ENCODE data around the gene ITGAE.

The ITGAE gene

DNA sequence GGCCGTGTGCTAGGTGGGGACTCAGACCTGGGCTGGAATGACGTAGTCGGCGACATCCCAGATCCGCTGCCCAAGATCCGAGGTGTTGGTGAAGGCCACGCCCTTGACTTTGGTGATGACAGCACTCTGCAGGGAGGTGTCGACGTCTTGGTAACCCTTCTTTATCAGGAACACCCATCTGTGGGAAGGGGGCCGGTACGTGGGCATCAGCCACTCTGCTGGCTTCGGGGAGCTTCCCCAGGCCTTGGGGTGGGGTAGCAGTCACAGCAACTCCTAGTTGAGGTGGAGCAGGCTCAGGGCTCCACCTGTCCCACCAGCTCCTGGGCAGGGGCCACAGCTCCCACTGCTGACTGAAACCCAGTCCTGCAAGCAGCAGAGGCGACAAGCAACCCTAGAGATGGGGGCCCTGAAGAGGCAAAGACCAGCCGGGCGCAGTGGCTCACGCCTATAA is 109.3 kb downstream of the ITGAE start:
- Histone ChIP-seq H3K56ac (ENCODE audit: low read length) (no peak overlapping the region), H3K79me1 (ENCODE audit: low read length) (no peaks in the 10 kb centered on the region), H3K23ac (ENCODE audit: low read length) (no peak overlapping the region), H3K4me1 (ENCODE audit: control insufficient read depth, low read depth, low read length) (no peaks in the 10 kb centered on the region), H3K4ac (ENCODE audit: low read depth, low read length) (no peak overlapping the region), H3K27me3 (ENCODE audit: insufficient read depth, low read length, poor library complexity) (peaks cover 18% of the 10 kb centered on the region), H2AK5ac (ENCODE audit: low read length) (no peak overlapping the region), H3K27ac (ENCODE audit: low read depth, low read length) (no peak overlapping the region), H3K4me2 (ENCODE audit: low read length) (no peak overlapping the region), H4K8ac (ENCODE audit: low read depth, low read length) (no peak overlapping the region), H2BK15ac (replicated peaks; ENCODE audit: low read depth) (no peak overlapping the region), H3K36me3 (ENCODE audit: control insufficient read depth, insufficient read depth, low read length) (no peaks in the 10 kb centered on the region), H4K5ac (ENCODE audit: low read length) (no peak overlapping the region), H2BK120ac (ENCODE audit: low read depth, low read length) (no peak overlapping the region), H3K18ac (ENCODE audit: low read length) (no peak overlapping the region), H3K9ac (ENCODE audit: low read length) (no peak overlapping the region), H3K79me2 (ENCODE audit: control insufficient read depth, insufficient read depth, low read length) (no peaks in the 10 kb centered on the region), H3K4me3 (ENCODE audit: low read length) (no peak overlapping the region), H2BK5ac (ENCODE audit: low read length) (no peak overlapping the region)
- WGBS (ENCODE audit: extremely low coverage, insufficient coverage, low lambda C conversion rate), result no CpG with 5 or more reads among the region's 16 CpGs
- DNase-seq, result peak; percentile 55

DNA sequence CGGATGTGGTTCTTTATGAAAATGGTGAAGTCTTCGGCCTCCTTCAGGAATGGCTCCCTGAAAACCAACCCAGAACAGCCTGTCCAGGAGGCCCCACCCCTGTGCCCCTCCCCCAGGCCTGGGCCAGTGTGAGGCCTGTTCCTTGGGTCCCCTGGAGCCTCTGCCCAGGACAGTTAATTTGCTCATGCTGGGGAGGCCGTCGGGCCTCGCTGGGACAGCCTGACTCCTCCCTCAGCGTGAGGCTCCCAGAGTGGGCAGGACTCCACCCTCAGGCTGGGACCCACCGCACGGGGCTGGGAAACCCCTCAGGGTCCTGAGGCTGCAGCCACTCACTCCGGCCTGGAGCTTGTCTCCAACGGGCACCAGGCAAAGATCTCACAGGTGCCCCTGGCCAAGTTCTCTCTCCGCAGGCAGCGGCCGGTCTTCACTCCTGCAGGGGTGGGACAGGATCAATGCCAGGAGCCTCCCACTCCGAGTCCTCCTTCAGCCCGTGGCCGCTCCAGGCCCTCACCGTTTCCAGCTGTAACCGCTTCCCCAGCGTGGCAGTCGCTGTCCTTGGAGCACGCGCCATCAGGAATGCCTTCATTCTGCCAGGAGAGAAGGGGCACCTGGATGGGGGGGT is 110.8 kb downstream of the ITGAE start:
- no peak overlapping the region for H4K8ac ChIP-seq (ENCODE audit: low read depth, low read length)
- H4K5ac ChIP-seq (ENCODE audit: low read length), result no peak overlapping the region
- no peak overlapping the region for H2AK5ac ChIP-seq (ENCODE audit: low read length)
- no peaks in the 10 kb centered on the region for H3K36me3 ChIP-seq (ENCODE audit: control insufficient read depth, insufficient read depth, low read length)
- H3K4me3 ChIP-seq (ENCODE audit: low read length), result no peak overlapping the region
- H2BK15ac ChIP-seq (replicated peaks; ENCODE audit: low read depth), result no peak overlapping the region
- H3K79me2 ChIP-seq (ENCODE audit: control insufficient read depth, insufficient read depth, low read length), result no peaks in the 10 kb centered on the region
- H3K18ac ChIP-seq (ENCODE audit: low read length), result no peak overlapping the region
- no peak overlapping the region for H3K23ac ChIP-seq (ENCODE audit: low read length)
- no peak overlapping the region for H2BK120ac ChIP-seq (ENCODE audit: low read depth, low read length)
- no peak overlapping the region for H3K4me2 ChIP-seq (ENCODE audit: low read length)
- no peaks in the 10 kb centered on the region for H3K79me1 ChIP-seq (ENCODE audit: low read length)
- no peak overlapping the region for H3K9ac ChIP-seq (ENCODE audit: low read length)
- no peaks in the 10 kb centered on the region for H3K4me1 ChIP-seq (ENCODE audit: control insufficient read depth, low read depth, low read length)
- H2BK5ac ChIP-seq (ENCODE audit: low read length), result no peak overlapping the region
- H3K27ac ChIP-seq (ENCODE audit: low read depth, low read length), result no peak overlapping the region
- WGBS (ENCODE audit: extremely low coverage, insufficient coverage, low lambda C conversion rate), result no CpG with 5 or more reads among the region's 22 CpGs
- DNase-seq, result no peak
- peaks cover 6% of the 10 kb centered on the region for H3K27me3 ChIP-seq (ENCODE audit: insufficient read depth, low read length, poor library complexity)
- no peak overlapping the region for H3K4ac ChIP-seq (ENCODE audit: low read depth, low read length)
- no peak overlapping the region for H3K56ac ChIP-seq (ENCODE audit: low read length)

DNA sequence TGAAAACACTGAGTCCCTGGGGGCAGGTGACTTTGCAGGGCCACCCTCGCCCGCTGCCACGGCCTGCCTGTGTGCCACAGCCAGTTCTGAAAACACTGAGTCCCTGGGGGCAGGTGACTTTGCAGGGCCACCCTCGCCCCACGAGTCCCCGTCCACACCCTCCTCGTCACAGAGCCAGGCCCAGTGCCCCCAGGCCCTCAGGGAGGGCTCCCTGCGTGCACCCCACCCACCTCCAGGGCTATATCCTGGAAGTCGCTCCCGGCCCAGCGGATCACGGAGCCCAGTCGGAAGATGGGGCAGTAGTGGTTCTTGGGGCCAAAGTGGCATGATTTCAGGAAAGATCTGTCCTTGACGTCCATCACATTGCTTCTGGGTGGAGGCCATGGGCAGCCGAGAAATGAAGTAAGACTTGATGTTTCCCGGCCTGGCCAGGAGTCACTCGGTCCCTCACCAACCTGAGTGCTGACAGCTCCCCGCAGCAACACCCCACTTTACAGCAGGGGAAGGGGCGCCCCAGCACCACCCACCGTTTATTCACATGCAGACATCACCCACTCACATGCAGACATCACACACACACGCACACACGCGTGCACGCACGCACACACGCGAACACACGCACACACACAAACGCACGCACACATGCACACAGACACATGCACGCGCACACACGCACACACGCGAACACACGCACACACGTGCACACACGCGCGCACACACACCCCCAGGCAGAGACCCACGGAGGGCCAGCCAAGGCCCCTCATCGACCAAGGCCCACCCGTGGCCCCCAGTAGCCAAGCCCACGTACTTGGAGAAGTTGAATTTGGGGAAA is 111.5 kb downstream of the ITGAE start:
- no peak overlapping the region for H4K5ac ChIP-seq (ENCODE audit: low read length)
- peaks cover 1% of the 10 kb centered on the region for H3K27me3 ChIP-seq (ENCODE audit: insufficient read depth, low read length, poor library complexity)
- no peak overlapping the region for H3K9ac ChIP-seq (ENCODE audit: low read length)
- no peak overlapping the region for H3K4me2 ChIP-seq (ENCODE audit: low read length)
- no peak overlapping the region for H3K27ac ChIP-seq (ENCODE audit: low read depth, low read length)
- no peak overlapping the region for H2BK120ac ChIP-seq (ENCODE audit: low read depth, low read length)
- no peaks in the 10 kb centered on the region for H3K4me1 ChIP-seq (ENCODE audit: control insufficient read depth, low read depth, low read length)
- H4K8ac ChIP-seq (ENCODE audit: low read depth, low read length), result no peak overlapping the region
- no peak overlapping the region for H3K4me3 ChIP-seq (ENCODE audit: low read length)
- no peak overlapping the region for H3K23ac ChIP-seq (ENCODE audit: low read length)
- no peak overlapping the region for H2BK5ac ChIP-seq (ENCODE audit: low read length)
- no peak overlapping the region for H2BK15ac ChIP-seq (replicated peaks; ENCODE audit: low read depth)
- no peaks in the 10 kb centered on the region for H3K79me2 ChIP-seq (ENCODE audit: control insufficient read depth, insufficient read depth, low read length)
- WGBS (ENCODE audit: extremely low coverage, insufficient coverage, low lambda C conversion rate), result no CpG with 5 or more reads among the region's 44 CpGs
- H3K56ac ChIP-seq (ENCODE audit: low read length), result no peak overlapping the region
- H3K79me1 ChIP-seq (ENCODE audit: low read length), result no peaks in the 10 kb centered on the region
- H2AK5ac ChIP-seq (ENCODE audit: low read length), result no peak overlapping the region
- no peak overlapping the region for H3K18ac ChIP-seq (ENCODE audit: low read length)
- H3K36me3 ChIP-seq (ENCODE audit: control insufficient read depth, insufficient read depth, low read length), result no peaks in the 10 kb centered on the region
- no peak overlapping the region for H3K4ac ChIP-seq (ENCODE audit: low read depth, low read length)
- DNase-seq, result no peak

DNA sequence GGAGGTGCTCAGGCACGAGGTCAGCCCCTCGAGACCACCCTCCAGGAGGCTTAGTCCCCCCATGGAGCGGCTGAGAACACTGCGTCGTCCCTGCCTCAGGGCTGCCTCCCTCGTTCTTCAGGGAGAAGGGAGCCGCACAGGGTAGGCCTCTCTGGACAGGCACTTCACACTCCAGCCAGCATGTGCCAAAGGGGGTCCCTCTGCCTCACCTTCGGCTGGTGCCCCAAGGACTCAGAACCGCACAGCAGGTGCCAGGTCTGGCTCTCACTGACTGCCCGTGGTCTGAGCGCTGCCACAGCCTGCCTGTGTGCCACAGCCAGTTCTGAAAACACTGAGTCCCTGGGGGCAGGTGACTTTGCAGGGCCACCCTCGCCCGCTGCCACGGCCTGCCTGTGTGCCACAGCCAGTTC is 112.1 kb downstream of the ITGAE start:
- Histone ChIP-seq H2BK5ac (ENCODE audit: low read length) (no peak overlapping the region), H3K36me3 (ENCODE audit: control insufficient read depth, insufficient read depth, low read length) (no peaks in the 10 kb centered on the region), H3K23ac (ENCODE audit: low read length) (no peak overlapping the region), H3K79me1 (ENCODE audit: low read length) (no peaks in the 10 kb centered on the region), H3K27ac (ENCODE audit: low read depth, low read length) (no peak overlapping the region), H2AK5ac (ENCODE audit: low read length) (no peak overlapping the region), H4K8ac (ENCODE audit: low read depth, low read length) (no peak overlapping the region), H3K56ac (ENCODE audit: low read length) (no peak overlapping the region), H3K27me3 (ENCODE audit: insufficient read depth, low read length, poor library complexity) (no peaks in the 10 kb centered on the region), H3K9ac (ENCODE audit: low read length) (no peak overlapping the region), H3K4ac (ENCODE audit: low read depth, low read length) (no peak overlapping the region), H3K4me1 (ENCODE audit: control insufficient read depth, low read depth, low read length) (no peaks in the 10 kb centered on the region), H2BK15ac (replicated peaks; ENCODE audit: low read depth) (no peak overlapping the region), H3K4me3 (ENCODE audit: low read length) (no peak overlapping the region), H2BK120ac (ENCODE audit: low read depth, low read length) (no peak overlapping the region), H3K79me2 (ENCODE audit: control insufficient read depth, insufficient read depth, low read length) (no peaks in the 10 kb centered on the region), H3K4me2 (ENCODE audit: low read length) (no peak overlapping the region), H3K18ac (ENCODE audit: low read length) (no peak overlapping the region), H4K5ac (ENCODE audit: low read length) (no peak overlapping the region)
- WGBS (ENCODE audit: extremely low coverage, insufficient coverage, low lambda C conversion rate), result no CpG with 5 or more reads among the region's 14 CpGs
- DNase-seq, result no peak

DNA sequence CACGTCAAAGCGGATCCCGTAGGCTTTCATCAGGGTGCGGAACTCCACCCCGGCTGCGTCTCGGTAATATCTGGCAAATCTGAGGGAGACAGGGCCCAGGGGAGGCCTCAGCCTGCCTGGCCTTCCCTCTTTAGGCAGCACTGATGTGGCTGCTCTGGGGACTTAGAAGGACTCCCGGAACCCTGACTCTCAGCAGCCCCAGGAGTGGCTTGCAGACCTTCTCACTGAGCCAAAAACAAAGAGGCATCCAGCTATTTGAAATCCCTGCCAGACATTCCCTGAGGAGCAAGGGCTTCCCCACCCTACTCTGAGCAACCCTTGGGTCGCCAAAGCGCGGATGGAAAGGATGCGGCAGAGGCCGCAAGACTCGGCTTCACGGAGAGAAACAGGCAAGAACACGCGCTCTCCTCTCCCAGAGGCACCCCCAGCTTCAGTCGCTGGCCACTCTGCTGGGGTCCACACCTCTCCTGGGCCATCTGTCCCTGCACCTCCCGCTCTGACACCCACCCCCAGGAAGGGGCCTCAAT is 112.9 kb downstream of the ITGAE start:
- Histone ChIP-seq H3K9ac (ENCODE audit: low read length) (no peak overlapping the region), H3K23ac (ENCODE audit: low read length) (no peak overlapping the region), H2BK120ac (ENCODE audit: low read depth, low read length) (no peak overlapping the region), H2BK5ac (ENCODE audit: low read length) (no peak overlapping the region), H4K5ac (ENCODE audit: low read length) (no peak overlapping the region), H3K4me1 (ENCODE audit: control insufficient read depth, low read depth, low read length) (no peaks in the 10 kb centered on the region), H3K79me1 (ENCODE audit: low read length) (no peaks in the 10 kb centered on the region), H3K79me2 (ENCODE audit: control insufficient read depth, insufficient read depth, low read length) (no peaks in the 10 kb centered on the region), H3K4me3 (ENCODE audit: low read length) (no peak overlapping the region), H3K18ac (ENCODE audit: low read length) (no peak overlapping the region), H2BK15ac (replicated peaks; ENCODE audit: low read depth) (no peak overlapping the region), H3K27me3 (ENCODE audit: insufficient read depth, low read length, poor library complexity) (no peaks in the 10 kb centered on the region), H3K36me3 (ENCODE audit: control insufficient read depth, insufficient read depth, low read length) (no peaks in the 10 kb centered on the region), H3K4me2 (ENCODE audit: low read length) (no peak overlapping the region), H4K8ac (ENCODE audit: low read depth, low read length) (no peak overlapping the region), H3K4ac (ENCODE audit: low read depth, low read length) (no peak overlapping the region), H3K56ac (ENCODE audit: low read length) (no peak overlapping the region), H3K27ac (ENCODE audit: low read depth, low read length) (no peak overlapping the region), H2AK5ac (ENCODE audit: low read length) (no peak overlapping the region)
- no peak for DNase-seq
- WGBS (ENCODE audit: extremely low coverage, insufficient coverage, low lambda C conversion rate), result no CpG with 5 or more reads among the region's 19 CpGs
